ENCODE measurements around the gene USP38. TPM values are rescaled to one million over a fixed set of nuclear protein-coding genes. Genes with fewer than 3 reads are reported as not detected.

The USP38 gene
- polyA plus RNA-seq, 1 of the 3 experiments (the other 2 are of a cell fraction): 4.3 TPM

- 94% methylated on average over 1 of the region's 1 CpG for WGBS (ENCODE audit: low lambda C conversion rate)
- Histone ChIP-seq H2AFZ (ENCODE audit: low read depth) (no peak overlapping the region), H3K9me3 (no peaks in the 10 kb centered on the region), H3K27ac (ENCODE audit: low read depth in 2 of 2, low read length in 1 of 2) (no peak overlapping the region), H3K36me3 (replicated peaks in 1 of 2; ENCODE audit: control insufficient read depth in 1 of 2, insufficient read depth in 2 of 2, low read length in 1 of 2) (peaks cover 39 to 68% of the 10 kb centered on the region in 2 experiments), H4K20me1 (ENCODE audit: insufficient read depth) (no peaks in the 10 kb centered on the region), H3K4me3 (ENCODE audit: low read depth in 2 of 2, low read length in 1 of 2) (no peak overlapping the region), H3K79me2 (ENCODE audit: insufficient read depth) (no peaks in the 10 kb centered on the region), H3K9ac (no peak overlapping the region), H3K4me2 (no peak overlapping the region), H3K27me3 (ENCODE audit: insufficient read depth) (no peaks in the 10 kb centered on the region), H3F3A (replicated peaks; ENCODE audit: insufficient read depth) (no peaks in the 10 kb centered on the region), H3K9me2 (no peaks in the 10 kb centered on the region), H3K4me1 (ENCODE audit: control insufficient read depth in 1 of 2, insufficient read depth in 2 of 2, low read depth in 1 of 2, low read length in 1 of 2) (no peaks in the 10 kb centered on the region; a peak in 1 of 4 replicates)
- TF ChIP-seq RAD21 (IDR thresholded peaks at IDR 0.05; ENCODE audit: low read length) (no peak), YY1 (IDR thresholded peaks at IDR 0.05; ENCODE audit: low read depth) (no peak), USF1 (IDR thresholded peaks at IDR 0.05; ENCODE audit: borderline replicate concordance, low read depth) (no peak), NFIC (IDR thresholded peaks at IDR 0.05; ENCODE audit: borderline replicate concordance) (no peak), IRF3 (IDR thresholded peaks at IDR 0.05; ENCODE audit: low read depth, low read length) (no peak), SIN3A (IDR thresholded peaks at IDR 0.05; ENCODE audit: borderline replicate concordance, low read depth, low read length) (no peak), TAF1 (IDR thresholded peaks at IDR 0.05; ENCODE audit: borderline replicate concordance, low read depth, low read length) (no peak)
- no peak for DNase-seq
- ChIA-PET CTCF (interaction anchor here (1.0 kb wide), 1 partner anchor 81 kb away, joined by 3 read pairs; no protein-coding TSS in a partner anchor), POLR2A (no interaction called here)
Measured at GRCh38 chr4:143215873-143216272, 31.2 kb downstream of the USP38 start.

GRCh38 chr4:143224255-143224654, 39.5 kb downstream of the USP38 start:
- Histone ChIP-seq H3K9ac (no peak overlapping the region), H4K20me1 (ENCODE audit: insufficient read depth) (no peaks in the 10 kb centered on the region), H3F3A (replicated peaks; ENCODE audit: insufficient read depth) (no peaks in the 10 kb centered on the region), H3K36me3 (replicated peaks in 1 of 2; ENCODE audit: control insufficient read depth in 1 of 2, insufficient read depth in 2 of 2, low read length in 1 of 2) (peaks cover 28 to 38% of the 10 kb centered on the region in 2 experiments), H2AFZ (ENCODE audit: low read depth) (no peak overlapping the region), H3K4me3 (ENCODE audit: low read depth in 2 of 2, low read length in 1 of 2) (no peak overlapping the region), H3K27ac (ENCODE audit: low read depth in 2 of 2, low read length in 1 of 2) (no peak overlapping the region), H3K27me3 (ENCODE audit: insufficient read depth) (no peaks in the 10 kb centered on the region), H3K79me2 (ENCODE audit: insufficient read depth) (no peaks in the 10 kb centered on the region), H3K4me2 (no peak overlapping the region), H3K4me1 (ENCODE audit: control insufficient read depth in 1 of 2, insufficient read depth in 2 of 2, low read depth in 1 of 2, low read length in 1 of 2) (peaks cover 0 to 3% of the 10 kb centered on the region in 2 experiments; a peak in 1 of 4 replicates), H3K9me2 (no peaks in the 10 kb centered on the region), H3K9me3 (no peaks in the 10 kb centered on the region)
- ChIA-PET CTCF (interaction anchor here (0.7 to 2.2 kb wide), 3 partner anchors 17 to 23 kb away, joined by 3 to 8 read pairs (median 3); no protein-coding TSS in a partner anchor), POLR2A (interaction anchor here (0.6 kb wide), 1 partner anchor 392 kb away, joined by 4 read pairs; no protein-coding TSS in a partner anchor)
- 100% methylated on average over 1 of the region's 1 CpG for WGBS (ENCODE audit: low lambda C conversion rate)
- TF ChIP-seq GATA2 (CRISPR knock-in tag; IDR thresholded peaks at IDR 0.05): no peak
- TF ChIP-seq EZH2phosphoT487 (IDR thresholded peaks at IDR 0.05; ENCODE audit: borderline replicate concordance, low read depth): no peak
- no peak for TF ChIP-seq YY1 (IDR thresholded peaks at IDR 0.05; ENCODE audit: low read depth)
- no peak for DNase-seq

- H3K4me2 ChIP-seq: no peak overlapping the region
- peaks cover 26 to 32% of the 10 kb centered on the region in 2 experiments for H3K36me3 ChIP-seq (replicated peaks in 1 of 2; ENCODE audit: control insufficient read depth in 1 of 2, insufficient read depth in 2 of 2, low read length in 1 of 2)
- H3F3A ChIP-seq (replicated peaks; ENCODE audit: insufficient read depth): no peaks in the 10 kb centered on the region
- H3K79me2 ChIP-seq (ENCODE audit: insufficient read depth): no peaks in the 10 kb centered on the region
- DNase-seq: no peak
- 93% methylated on average over 6 of the region's 6 CpGs for WGBS (ENCODE audit: low lambda C conversion rate)
- H2AFZ ChIP-seq (ENCODE audit: low read depth): no peak overlapping the region
- no peaks in the 10 kb centered on the region for H3K9me2 ChIP-seq
- no peaks in the 10 kb centered on the region for H3K27me3 ChIP-seq (ENCODE audit: insufficient read depth)
- H3K9me3 ChIP-seq: no peaks in the 10 kb centered on the region
- CTCF ChIA-PET: no interaction called here
- peaks cover 0 to 3% of the 10 kb centered on the region in 2 experiments; a peak in 1 of 4 replicates for H3K4me1 ChIP-seq (ENCODE audit: control insufficient read depth in 1 of 2, insufficient read depth in 2 of 2, low read depth in 1 of 2, low read length in 1 of 2)
- H3K4me3 ChIP-seq (ENCODE audit: low read depth in 2 of 2, low read length in 1 of 2): no peak overlapping the region
- H3K9ac ChIP-seq: no peak overlapping the region
- no peaks in the 10 kb centered on the region for H4K20me1 ChIP-seq (ENCODE audit: insufficient read depth)
- no peak overlapping the region for H3K27ac ChIP-seq (ENCODE audit: low read depth in 2 of 2, low read length in 1 of 2)
- POLR2A ChIA-PET: no interaction called here
- TF ChIP-seq EZH2phosphoT487 (IDR thresholded peaks at IDR 0.05; ENCODE audit: borderline replicate concordance, low read depth) (no peak), RXRA (IDR thresholded peaks at IDR 0.05; ENCODE audit: borderline replicate concordance, low read depth) (no peak), POLR2AphosphoS5 (IDR thresholded peaks at IDR 0.05; ENCODE audit: low read depth, low read length) (no peak), ELF1 (IDR thresholded peaks at IDR 0.05) (no peak), FOXM1 (IDR thresholded peaks at IDR 0.05; ENCODE audit: low read depth) (no peak), GABPA (IDR thresholded peaks at IDR 0.05; ENCODE audit: low read depth) (no peak), EP300 (IDR thresholded peaks at IDR 0.05; ENCODE audit: borderline replicate concordance in 1 of 2, low read depth in 1 of 2, low read length in 1 of 2) (no peak), FOSL2 (IDR thresholded peaks at IDR 0.05; ENCODE audit: borderline replicate concordance, low read depth) (no peak), GATA2 (CRISPR knock-in tag; IDR thresholded peaks at IDR 0.05) (no peak), JUND (IDR thresholded peaks at IDR 0.05) (no peak), NRF1 (IDR thresholded peaks at IDR 0.05; ENCODE audit: low read depth, low read length) (no peak), TEAD4 (IDR thresholded peaks at IDR 0.05; ENCODE audit: borderline replicate concordance, insufficient read depth) (no peak), MEF2A (IDR thresholded peaks at IDR 0.05; ENCODE audit: borderline replicate concordance, low read depth) (no peak), PBX3 (IDR thresholded peaks at IDR 0.05) (no peak)
Measured at GRCh38 chr4:143225167-143225566, 40.5 kb downstream of the USP38 start.

All from SK-N-SH (cell line).